HepG2 (cell line): ENCODE measurements around the gene ADGRG1. TPM values are rescaled to one million over a fixed set of nuclear protein-coding genes. Genes with fewer than 3 reads are reported as not detected.

Source experiments
- GTF3A ChIP-seq: sonication (generic); formaldehyde crosslinking; conservative IDR thresholded peaks from 2 replicates; pipeline ENCODE4 v1.4.0; 2020; ENCODE audit warnings: mild to moderate bottlenecking, missing genetic modification reagents
- HES4 ChIP-seq: sonication (generic); formaldehyde crosslinking; IDR thresholded peaks from 2 replicates; pipeline ENCODE4 v1.9.0; 2021; ENCODE audit warnings: mild to moderate bottlenecking, missing genetic modification reagents, borderline replicate concordance
- HIVEP1 ChIP-seq: sonication (generic); formaldehyde crosslinking; IDR thresholded peaks from 2 replicates; pipeline ENCODE4 v1.4.0; 2020; ENCODE audit warnings: mild to moderate bottlenecking, missing genetic modification reagents
- HNF4A ChIP-seq: sonication (generic); formaldehyde crosslinking; IDR thresholded peaks from 2 replicates; pipeline ENCODE4 v1.4.0; 2020; ENCODE audit warnings: missing genetic modification reagents
- KLF15 ChIP-seq: sonication (generic); formaldehyde crosslinking; IDR thresholded peaks from 2 replicates; pipeline ENCODE4 v1.8.1; 2023; ENCODE audit warnings: borderline replicate concordance, mild to moderate bottlenecking, inconsistent platforms, missing genetic modification reagents, mixed read lengths
- PHB2 ChIP-seq: fragments of 450-650 bp; IDR thresholded peaks from 2 replicates; pipeline ENCODE4 v1.6.1; 2018; ENCODE audit not compliant: partially characterized antibody
- RBFOX2 ChIP-seq: fragments of 200-400 bp; formaldehyde crosslinking; IDR thresholded peaks from 2 replicates; pipeline ENCODE4 v1.6.1; 2017; ENCODE audit warnings: low read depth, mild to moderate bottlenecking, low read length
- RCOR2 ChIP-seq: IDR thresholded peaks from 2 replicates; pipeline ENCODE4 v1.6.1; 2016; ENCODE audit warnings: missing biosample characterization, missing genetic modification reagents
- ZBTB7B ChIP-seq: sonication (generic); formaldehyde crosslinking; IDR thresholded peaks from 2 replicates; pipeline ENCODE4 v1.4.0; 2020; ENCODE audit warnings: missing genetic modification reagents
- ZFP36L1 ChIP-seq: sonication (generic); formaldehyde crosslinking; IDR thresholded peaks from 2 replicates; pipeline ENCODE4 v1.8.0; 2022; ENCODE audit warnings: mild to moderate bottlenecking, missing genetic modification reagents, moderate library complexity
- ZNF24 ChIP-seq: fragments of 450-650 bp; IDR thresholded peaks from 2 replicates; pipeline ENCODE4 v1.6.1; 2017; ENCODE audit warnings: antibody characterized with exemption, mild to moderate bottlenecking
- ZNF3 ChIP-seq: IDR thresholded peaks from 2 replicates; pipeline ENCODE4 v1.7.0; 2017; ENCODE audit warnings: inconsistent platforms
- polyA plus RNA-seq, 8 experiments: library from polyadenylated mRNA; depleted of rRNA in 3 of 8; stranded (reverse) in 7 of 8; unstranded in 1 of 8; fragments of >200 nt; fragmentation: Illumina TruSeq in 4 of 8; extraction: Trizol in 4 of 8; gene quantifications; 2 replicates each; pipeline versions ENCODE4 v1.2.1 to v1.2.3, GENCODE V29; 2011 to 2016; ENCODE audit warnings: low read depth in 4 of 8, missing spikeins in 1 of 8, mixed read lengths in 1 of 8; ENCODE audit not compliant: insufficient read depth in 1 of 8
- total RNA-seq, 5 experiments: library from RNA; depleted of rRNA; stranded (reverse); fragments of >200 nt; fragmentation: Illumina TruSeq; extraction: Trizol; gene quantifications; 2 replicates each; pipeline ENCODE4 v1.2.3, GENCODE V29; 2016; ENCODE audit warnings: low read depth in 1 of 5
- TF ChIP-seq, protein P1 (sequence below): sonication (generic); formaldehyde crosslinking; IDR thresholded peaks from 2 replicates; pipeline ENCODE4 v1.5.0; 2020; ENCODE audit warnings: missing genetic modification reagents
- TF ChIP-seq, protein P2 (sequence below): sonication (generic); formaldehyde crosslinking; IDR thresholded peaks from 2 replicates; pipeline ENCODE4 v1.5.0; 2020; ENCODE audit warnings: mild to moderate bottlenecking, missing genetic modification reagents
- TF ChIP-seq, protein P3 (sequence below): sonication (generic); formaldehyde crosslinking; IDR thresholded peaks from 2 replicates; pipeline ENCODE4 v1.4.0; 2020; ENCODE audit warnings: missing genetic modification reagents

ADGRG1 gene
- total and polyA plus RNA-seq, 2 of the 13 experiments (the other 11 are each of a cell fraction or from before 2014, with no cell fraction given), result 2.7 to 5.9 TPM

DNA sequence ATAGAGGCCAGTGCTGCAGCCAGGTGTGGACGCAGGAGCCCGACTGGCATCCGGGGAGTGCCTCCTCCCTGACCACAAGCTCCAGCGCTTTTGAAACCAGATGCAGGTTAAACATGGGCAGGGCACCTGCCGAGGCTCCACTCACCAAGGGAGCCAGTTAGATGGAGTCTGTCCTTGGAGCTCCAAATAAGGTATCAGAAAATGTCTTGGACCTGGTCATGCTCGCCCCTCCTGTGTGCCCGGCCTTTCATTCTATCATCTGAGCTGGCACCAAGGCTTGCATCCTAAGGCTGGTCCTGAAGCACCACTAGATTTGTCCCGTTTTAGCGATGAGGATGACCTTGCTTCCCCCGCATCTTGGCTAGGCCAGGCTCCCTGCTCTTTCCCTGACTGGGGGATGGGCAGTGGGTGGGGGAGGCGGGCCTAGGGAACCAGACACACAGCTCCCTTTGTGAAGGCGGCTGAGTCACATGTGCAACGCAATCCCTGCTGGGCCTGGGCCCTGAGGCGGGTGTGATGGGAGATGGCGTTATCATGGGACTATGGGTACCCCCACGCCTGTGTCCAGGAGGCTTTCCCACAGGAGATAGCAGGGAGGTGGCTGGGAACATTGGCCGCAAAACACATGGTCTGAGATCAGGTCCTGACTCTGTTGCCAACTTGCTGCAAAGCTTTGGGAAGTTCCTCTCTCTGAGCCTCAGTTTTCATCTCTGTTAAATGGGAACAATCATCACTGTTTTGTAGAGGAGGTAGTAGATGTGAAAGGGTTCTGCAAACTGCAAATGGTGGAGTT lies 5.0 kb upstream of the ADGRG1 start (continued):
- TF ChIP-seq, protein P1, sequence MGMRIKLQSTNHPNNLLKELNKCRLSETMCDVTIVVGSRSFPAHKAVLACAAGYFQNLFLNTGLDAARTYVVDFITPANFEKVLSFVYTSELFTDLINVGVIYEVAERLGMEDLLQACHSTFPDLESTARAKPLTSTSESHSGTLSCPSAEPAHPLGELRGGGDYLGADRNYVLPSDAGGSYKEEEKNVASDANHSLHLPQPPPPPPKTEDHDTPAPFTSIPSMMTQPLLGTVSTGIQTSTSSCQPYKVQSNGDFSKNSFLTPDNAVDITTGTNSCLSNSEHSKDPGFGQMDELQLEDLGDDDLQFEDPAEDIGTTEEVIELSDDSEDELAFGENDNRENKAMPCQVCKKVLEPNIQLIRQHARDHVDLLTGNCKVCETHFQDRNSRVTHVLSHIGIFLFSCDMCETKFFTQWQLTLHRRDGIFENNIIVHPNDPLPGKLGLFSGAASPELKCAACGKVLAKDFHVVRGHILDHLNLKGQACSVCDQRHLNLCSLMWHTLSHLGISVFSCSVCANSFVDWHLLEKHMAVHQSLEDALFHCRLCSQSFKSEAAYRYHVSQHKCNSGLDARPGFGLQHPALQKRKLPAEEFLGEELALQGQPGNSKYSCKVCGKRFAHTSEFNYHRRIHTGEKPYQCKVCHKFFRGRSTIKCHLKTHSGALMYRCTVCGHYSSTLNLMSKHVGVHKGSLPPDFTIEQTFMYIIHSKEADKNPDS (CRISPR knock-in tag), result no peak
- TF ChIP-seq GTF3A (CRISPR knock-in tag), result no peak
- no peak for TF ChIP-seq RBFOX2
- no peak for TF ChIP-seq HNF4A (CRISPR knock-in tag)
- TF ChIP-seq, protein P2, sequence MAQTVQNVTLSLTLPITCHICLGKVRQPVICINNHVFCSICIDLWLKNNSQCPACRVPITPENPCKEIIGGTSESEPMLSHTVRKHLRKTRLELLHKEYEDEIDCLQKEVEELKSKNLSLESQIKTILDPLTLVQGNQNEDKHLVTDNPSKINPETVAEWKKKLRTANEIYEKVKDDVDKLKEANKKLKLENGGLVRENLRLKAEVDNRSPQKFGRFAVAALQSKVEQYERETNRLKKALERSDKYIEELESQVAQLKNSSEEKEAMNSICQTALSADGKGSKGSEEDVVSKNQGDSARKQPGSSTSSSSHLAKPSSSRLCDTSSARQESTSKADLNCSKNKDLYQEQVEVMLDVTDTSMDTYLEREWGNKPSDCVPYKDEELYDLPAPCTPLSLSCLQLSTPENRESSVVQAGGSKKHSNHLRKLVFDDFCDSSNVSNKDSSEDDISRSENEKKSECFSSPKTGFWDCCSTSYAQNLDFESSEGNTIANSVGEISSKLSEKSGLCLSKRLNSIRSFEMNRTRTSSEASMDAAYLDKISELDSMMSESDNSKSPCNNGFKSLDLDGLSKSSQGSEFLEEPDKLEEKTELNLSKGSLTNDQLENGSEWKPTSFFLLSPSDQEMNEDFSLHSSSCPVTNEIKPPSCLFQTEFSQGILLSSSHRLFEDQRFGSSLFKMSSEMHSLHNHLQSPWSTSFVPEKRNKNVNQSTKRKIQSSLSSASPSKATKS (CRISPR knock-in tag), result no peak
- TF ChIP-seq HIVEP1 (CRISPR knock-in tag), result no peak; the same call in 1 of the 2 replicates
- no peak for TF ChIP-seq KLF15 (CRISPR knock-in tag)
- TF ChIP-seq PHB2, result no peak
- TF ChIP-seq, protein P3, sequence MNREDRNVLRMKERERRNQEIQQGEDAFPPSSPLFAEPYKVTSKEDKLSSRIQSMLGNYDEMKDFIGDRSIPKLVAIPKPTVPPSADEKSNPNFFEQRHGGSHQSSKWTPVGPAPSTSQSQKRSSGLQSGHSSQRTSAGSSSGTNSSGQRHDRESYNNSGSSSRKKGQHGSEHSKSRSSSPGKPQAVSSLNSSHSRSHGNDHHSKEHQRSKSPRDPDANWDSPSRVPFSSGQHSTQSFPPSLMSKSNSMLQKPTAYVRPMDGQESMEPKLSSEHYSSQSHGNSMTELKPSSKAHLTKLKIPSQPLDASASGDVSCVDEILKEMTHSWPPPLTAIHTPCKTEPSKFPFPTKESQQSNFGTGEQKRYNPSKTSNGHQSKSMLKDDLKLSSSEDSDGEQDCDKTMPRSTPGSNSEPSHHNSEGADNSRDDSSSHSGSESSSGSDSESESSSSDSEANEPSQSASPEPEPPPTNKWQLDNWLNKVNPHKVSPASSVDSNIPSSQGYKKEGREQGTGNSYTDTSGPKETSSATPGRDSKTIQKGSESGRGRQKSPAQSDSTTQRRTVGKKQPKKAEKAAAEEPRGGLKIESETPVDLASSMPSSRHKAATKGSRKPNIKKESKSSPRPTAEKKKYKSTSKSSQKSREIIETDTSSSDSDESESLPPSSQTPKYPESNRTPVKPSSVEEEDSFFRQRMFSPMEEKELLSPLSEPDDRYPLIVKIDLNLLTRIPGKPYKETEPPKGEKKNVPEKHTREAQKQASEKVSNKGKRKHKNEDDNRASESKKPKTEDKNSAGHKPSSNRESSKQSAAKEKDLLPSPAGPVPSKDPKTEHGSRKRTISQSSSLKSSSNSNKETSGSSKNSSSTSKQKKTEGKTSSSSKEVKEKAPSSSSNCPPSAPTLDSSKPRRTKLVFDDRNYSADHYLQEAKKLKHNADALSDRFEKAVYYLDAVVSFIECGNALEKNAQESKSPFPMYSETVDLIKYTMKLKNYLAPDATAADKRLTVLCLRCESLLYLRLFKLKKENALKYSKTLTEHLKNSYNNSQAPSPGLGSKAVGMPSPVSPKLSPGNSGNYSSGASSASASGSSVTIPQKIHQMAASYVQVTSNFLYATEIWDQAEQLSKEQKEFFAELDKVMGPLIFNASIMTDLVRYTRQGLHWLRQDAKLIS (CRISPR knock-in tag), result no peak
- no peak for TF ChIP-seq ZBTB7B (CRISPR knock-in tag)
- TF ChIP-seq ZFP36L1 (CRISPR knock-in tag), result no peak
- TF ChIP-seq ZNF24, result no peak
- no peak for TF ChIP-seq HES4
- TF ChIP-seq ZNF3, result 0 out of 2 replicates have a peak, but pooled peaks have one; percentile 27
- TF ChIP-seq RCOR2 (CRISPR knock-in tag), result peak; percentile 92
